Left lung (tissue), 10 donors: ENCODE data around the gene PKNOX2. TPM values are rescaled to one million over a fixed set of nuclear protein-coding genes. Genes with fewer than 3 reads are reported as not detected.

Experiments used
- ATAC-seq: fragments of 200-7000 bp; cut with Tn5 transposase; one replicate; pipeline ENCODE4 v1.9.1; 2020; ENCODE audit warnings: moderate library complexity
- DNase-seq, 4 donors: peaks; one replicate each; pipeline ENCODE4 v3.0.0-alpha.2; 2013 to 2020
- H3K27ac ChIP-seq, 2 donors: fragments of 200-600 bp; sonication (generic) in 1 of 2; one replicate each; pipeline versions ENCODE4 v1.5.0 to v1.8.0; 2020 to 2021
- H3K27me3 ChIP-seq, 2 donors: fragments of 200-600 bp; sonication (generic) in 1 of 2; one replicate each; pipeline versions ENCODE4 v1.5.0 to v1.8.0; 2020 to 2021
- H3K36me3 ChIP-seq, 2 donors: fragments of 200-600 bp; sonication (generic) in 1 of 2; one replicate each; pipeline versions ENCODE4 v1.5.0 to v1.8.0; 2020 to 2021
- H3K4me1 ChIP-seq, 2 donors: fragments of 200-600 bp; one replicate each; pipeline ENCODE4 v1.8.0; 2021
- H3K4me3 ChIP-seq, 2 donors: fragments of 200-600 bp; sonication (generic) in 1 of 2; one replicate each; pipeline versions ENCODE4 v1.5.0 to v1.8.0; 2020 to 2021; ENCODE audit warnings: mild to moderate bottlenecking in 1 of 2
- H3K9me3 ChIP-seq, 2 donors: fragments of 200-600 bp; sonication (generic) in 1 of 2; one replicate each; pipeline versions ENCODE4 v1.5.0 to v1.8.0; 2020 to 2021
- CTCF ChIP-seq, 2 donors: fragments of 200-600 bp; sonication (generic) in 1 of 2; IDR thresholded peaks; one replicate each; pipeline versions ENCODE4 v1.5.0 to v1.8.0; 2021; ENCODE audit warnings: antibody characterized with exemption in 2 of 2
- intact Hi-C, 2 donors: fragments of 100-400 bp; cut with DNase I; formaldehyde crosslinking; loops; one replicate each; pipeline versions ENCODE4 v1.11.2 to v1.14.2; 2022
- polyA plus RNA-seq, 6 donors: library from polyadenylated mRNA; unstranded; fragments of 120-200 nt; gene quantifications; one replicate each; pipeline ENCODE4 v1.2.1, GENCODE V29; 2013; ENCODE audit not compliant: insufficient read length in 6 of 6
- total RNA-seq, 2 donors: library from RNA; stranded (reverse); fragmentation: NEBNext Ultra II Directional; extraction: Animal tissue kit (Norgen Biotek cat#: 25700); gene quantifications; one replicate each; pipeline ENCODE4 v1.2.1, GENCODE V29; 2021
- donor health status: DM: no; HTN: yes; CAD: no.
- donor health status: DM: no; HTN: no; CAD: no.

Gene PKNOX2
- total and polyA plus RNA-seq, 8 donors = 6.7 to 18.9 (median 16.7) TPM

- ATAC-seq (no peak), DNase-seq (peak in 1 of 4 donors; percentile 66)
- no peak overlapping the region for H3K27ac ChIP-seq
- no peak overlapping the region for H3K4me3 ChIP-seq
- peaks cover 8 to 75% of the 10 kb centered on the region in 2 donors for H3K27me3 ChIP-seq
- H3K9me3 ChIP-seq = no peaks in the 10 kb centered on the region
- H3K36me3 ChIP-seq = no peaks in the 10 kb centered on the region
- no peaks in the 10 kb centered on the region for H3K4me1 ChIP-seq
- intact Hi-C loops = no loop called here
- no peak for TF ChIP-seq CTCF (IDR thresholded peaks at IDR 0.05)
Observed at GRCh38 chr11:125370561-125371389, 206.2 kb downstream of the PKNOX2 start.

- DNase-seq = peak in 1 of 4 donors; percentile 72
- ATAC-seq = no peak
- intact Hi-C loops = no loop called here
- Histone ChIP-seq H3K4me1 (peaks cover 0 to 3% of the 10 kb centered on the region in 2 donors), H3K27ac (no peak overlapping the region), H3K9me3 (no peaks in the 10 kb centered on the region), H3K27me3 (peaks cover 8 to 80% of the 10 kb centered on the region in 2 donors), H3K36me3 (no peaks in the 10 kb centered on the region), H3K4me3 (no peak overlapping the region)
- TF ChIP-seq CTCF (IDR thresholded peaks at IDR 0.05) = no peak
Observed at GRCh38 chr11:125371431-125371935, 206.9 kb downstream of the PKNOX2 start.

- H3K4me3 ChIP-seq = no peak overlapping the region
- ATAC-seq (no peak), DNase-seq (no peak)
- H3K9me3 ChIP-seq = no peaks in the 10 kb centered on the region
- no peak overlapping the region for H3K27ac ChIP-seq
- no peak for TF ChIP-seq CTCF (IDR thresholded peaks at IDR 0.05)
- peaks cover 0 to 3% of the 10 kb centered on the region in 2 donors for H3K4me1 ChIP-seq
- intact Hi-C loops = no loop called here
- H3K27me3 ChIP-seq = peaks cover 8 to 86% of the 10 kb centered on the region in 2 donors
- no peaks in the 10 kb centered on the region for H3K36me3 ChIP-seq
Observed at GRCh38 chr11:125372088-125372487, 207.5 kb downstream of the PKNOX2 start.

GRCh38 chr11:125372911-125373310 lies 208.4 kb downstream of the PKNOX2 start:
- no peak overlapping the region for H3K4me3 ChIP-seq
- no peaks in the 10 kb centered on the region for H3K9me3 ChIP-seq
- intact Hi-C loops = no loop called here
- no peak for DNase-seq
- H3K27ac ChIP-seq = no peak overlapping the region
- H3K4me1 ChIP-seq = peaks cover 0 to 3% of the 10 kb centered on the region in 2 donors
- no peaks in the 10 kb centered on the region for H3K36me3 ChIP-seq
- no peak for ATAC-seq
- H3K27me3 ChIP-seq = peaks cover 8 to 92% of the 10 kb centered on the region in 2 donors
- TF ChIP-seq CTCF (IDR thresholded peaks at IDR 0.05) = no peak
